ENCODE measurements around the gene MTCH1.
A peak's percentile ranks its signal among the peaks of the same experiment; 100 is the strongest.

Gene MTCH1, protein sequence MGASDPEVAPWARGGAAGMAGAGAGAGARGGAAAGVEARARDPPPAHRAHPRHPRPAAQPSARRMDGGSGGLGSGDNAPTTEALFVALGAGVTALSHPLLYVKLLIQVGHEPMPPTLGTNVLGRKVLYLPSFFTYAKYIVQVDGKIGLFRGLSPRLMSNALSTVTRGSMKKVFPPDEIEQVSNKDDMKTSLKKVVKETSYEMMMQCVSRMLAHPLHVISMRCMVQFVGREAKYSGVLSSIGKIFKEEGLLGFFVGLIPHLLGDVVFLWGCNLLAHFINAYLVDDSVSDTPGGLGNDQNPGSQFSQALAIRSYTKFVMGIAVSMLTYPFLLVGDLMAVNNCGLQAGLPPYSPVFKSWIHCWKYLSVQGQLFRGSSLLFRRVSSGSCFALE

GRCh38 chr6:36985808-36986703 is at the start of gene MTCH1:
TSS of gene MTCH1 (minus strand) at chr6:36986196. CDS start at chr6:36986173, 23 bp downstream.
- peak; percentile 84 for DNase-seq (ENCODE audit: low spot score)

DNA sequence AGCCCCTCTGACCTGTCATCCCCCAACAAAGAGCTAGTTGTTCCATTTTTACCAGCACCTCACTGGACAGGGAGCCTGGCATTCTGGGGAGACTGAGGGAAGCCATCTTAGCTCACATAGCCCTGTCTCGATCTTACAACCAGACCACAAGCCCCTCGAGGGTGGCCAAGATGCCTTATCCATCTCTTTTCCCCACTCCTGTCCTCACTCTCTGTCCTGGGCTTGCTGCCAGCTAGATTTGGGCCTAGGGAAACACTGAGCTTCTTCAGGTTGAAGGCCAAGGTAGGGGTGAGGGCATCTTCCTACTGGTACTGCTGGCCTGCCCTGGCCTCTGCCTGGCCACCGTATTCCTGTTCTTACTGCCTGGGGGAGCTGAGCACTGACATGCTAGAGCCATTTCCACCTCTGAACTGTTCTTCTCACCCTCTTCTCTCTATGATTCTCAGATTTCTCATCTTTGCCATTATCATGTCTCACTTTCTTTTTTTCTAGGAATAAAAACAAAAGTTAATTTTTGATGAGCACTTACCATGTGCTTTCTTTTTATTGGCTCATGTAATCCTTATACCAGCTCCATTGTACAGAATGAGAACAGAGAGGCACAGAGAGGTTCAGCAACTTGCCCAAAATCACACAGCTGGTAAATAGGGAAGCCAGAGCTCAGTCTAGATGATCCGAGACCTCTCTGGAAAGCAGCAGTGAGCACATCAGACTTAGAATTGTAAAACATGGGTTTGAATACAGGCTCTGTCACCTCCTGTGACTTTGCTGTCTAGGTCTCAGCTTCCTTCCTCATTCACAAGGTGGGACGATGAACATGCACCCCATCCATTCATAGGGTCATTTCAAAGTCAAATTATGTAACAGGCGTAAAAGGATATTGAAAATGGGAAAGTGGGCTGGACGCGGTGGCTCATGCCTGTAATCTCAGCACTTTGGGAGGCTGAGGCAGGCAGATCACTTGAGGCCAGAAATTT is 48.1 kb upstream of the MTCH1 start:
- no peak for DNase-seq (ENCODE audit: low spot score)

- DNase-seq (ENCODE audit: low spot score): peak; percentile 52
Observed at GRCh38 chr6:37033255-37033654, 47.3 kb upstream of the MTCH1 start.

DNA sequence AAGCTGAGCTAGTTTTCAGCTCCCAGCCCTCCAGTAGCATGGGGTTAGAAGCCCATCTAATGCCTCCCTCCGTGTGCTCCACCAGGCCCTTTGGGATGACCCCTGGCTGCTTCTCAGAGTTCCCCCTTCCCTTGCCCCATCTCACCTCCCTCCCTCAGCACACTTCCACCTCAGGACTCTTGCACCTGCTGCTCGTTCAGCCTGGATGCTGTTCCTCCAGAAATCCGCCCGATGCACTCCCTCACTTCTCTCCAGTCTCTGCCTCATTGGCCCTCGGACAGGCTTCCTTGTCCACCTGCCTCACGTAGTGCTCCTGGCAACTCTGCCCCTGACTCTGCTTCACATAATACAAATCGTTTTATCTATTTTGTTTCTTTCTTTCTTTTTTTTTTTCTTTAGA is 46.2 kb upstream of the MTCH1 start:
- no peak for DNase-seq (ENCODE audit: low spot score)

DNA sequence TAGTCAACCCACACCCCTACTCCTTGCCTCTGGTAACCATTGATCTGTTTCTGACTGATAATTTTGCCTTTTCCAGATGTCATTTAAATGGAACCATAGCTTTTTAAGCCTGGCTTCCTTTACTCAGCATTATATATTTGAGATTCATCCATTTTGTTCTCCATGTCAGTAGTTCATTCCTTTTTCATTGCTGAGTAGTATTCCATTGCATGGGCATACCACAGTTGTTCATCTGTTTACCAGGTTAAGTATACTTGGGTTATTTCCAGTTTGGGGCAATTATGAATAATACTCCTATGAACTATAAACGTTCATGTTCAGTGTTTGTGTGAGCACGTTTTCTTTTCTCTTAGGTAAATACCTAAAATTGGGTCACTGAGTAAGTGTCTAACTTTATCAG is 44.6 kb upstream of the MTCH1 start:
- DNase-seq (ENCODE audit: low spot score): no peak

- DNase-seq (ENCODE audit: low spot score): peak; percentile 57
Observed at GRCh38 chr6:37029249-37029971, 43.4 kb upstream of the MTCH1 start.

DNA sequence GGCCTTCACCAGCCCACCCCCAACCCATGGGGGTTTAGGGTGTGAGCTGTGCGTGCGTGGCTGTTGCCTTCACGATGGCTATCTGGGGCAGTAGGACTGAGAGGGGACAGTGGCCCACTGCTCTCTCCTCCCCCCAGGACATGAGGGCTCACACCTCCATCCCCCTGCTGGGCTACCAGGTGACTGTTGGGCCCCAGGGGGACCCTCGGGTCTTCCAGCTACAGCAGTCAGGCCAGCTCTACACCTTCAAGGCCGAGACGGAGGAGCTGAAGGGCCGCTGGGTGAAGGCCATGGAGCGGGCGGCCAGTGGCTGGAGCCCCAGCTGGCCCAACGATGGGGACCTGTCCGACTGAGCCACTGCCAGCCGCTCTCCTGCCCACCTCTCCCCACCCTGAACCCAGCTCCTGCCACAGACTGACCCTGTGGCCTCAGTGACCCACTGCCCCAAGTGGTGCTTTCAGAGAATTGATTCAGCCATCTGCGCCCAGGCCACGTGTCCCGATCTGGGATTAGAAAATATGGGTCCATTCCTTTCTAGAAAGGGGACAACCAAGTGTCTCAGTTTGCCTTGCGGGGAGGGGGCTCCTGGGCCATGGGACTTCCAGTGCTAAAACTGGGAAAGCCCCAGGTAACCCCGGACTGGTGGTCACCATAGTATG is 41.9 kb upstream of the MTCH1 start:
- no peak for DNase-seq (ENCODE audit: low spot score)

- DNase-seq (ENCODE audit: low spot score): no peak
Observed at GRCh38 chr6:37027036-37027720, 41.2 kb upstream of the MTCH1 start.

- no peak for DNase-seq (ENCODE audit: low spot score)
Observed at GRCh38 chr6:37025621-37026466, 39.8 kb upstream of the MTCH1 start.

DNA sequence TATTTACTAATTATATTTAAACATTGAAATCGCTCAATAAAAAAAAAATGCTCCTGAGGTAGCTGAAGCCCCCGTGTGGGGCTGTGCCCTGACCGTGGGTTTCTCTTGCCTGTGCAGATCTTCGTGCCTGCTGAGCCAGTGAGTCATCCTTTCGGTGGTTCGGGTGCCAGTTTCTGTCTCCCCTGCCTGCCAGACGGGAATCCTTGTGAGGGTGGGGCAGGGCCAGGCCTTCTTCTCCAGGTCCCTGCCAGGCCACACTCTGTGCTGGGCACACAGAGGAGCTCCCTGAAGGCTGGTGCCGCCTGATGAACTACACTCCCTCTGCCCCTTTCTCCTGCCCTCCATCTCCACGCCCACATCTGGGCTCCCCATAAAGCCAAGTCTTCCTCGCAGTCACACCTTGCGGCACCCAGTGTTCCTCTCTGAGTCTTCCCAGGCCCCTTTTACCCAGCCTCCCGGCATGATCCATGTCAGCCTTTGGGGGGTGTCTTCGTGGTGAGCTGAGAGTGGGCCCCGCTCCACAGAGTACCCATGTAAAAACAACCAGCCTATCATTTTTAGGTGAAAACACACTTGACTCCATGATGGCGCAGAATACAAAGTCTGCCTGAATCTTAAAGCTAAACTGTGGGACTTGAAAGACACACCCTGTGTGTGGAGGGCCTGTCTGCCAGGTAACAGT is 38.8 kb upstream of the MTCH1 start:
- DNase-seq (ENCODE audit: low spot score): peak; percentile 52

DNA sequence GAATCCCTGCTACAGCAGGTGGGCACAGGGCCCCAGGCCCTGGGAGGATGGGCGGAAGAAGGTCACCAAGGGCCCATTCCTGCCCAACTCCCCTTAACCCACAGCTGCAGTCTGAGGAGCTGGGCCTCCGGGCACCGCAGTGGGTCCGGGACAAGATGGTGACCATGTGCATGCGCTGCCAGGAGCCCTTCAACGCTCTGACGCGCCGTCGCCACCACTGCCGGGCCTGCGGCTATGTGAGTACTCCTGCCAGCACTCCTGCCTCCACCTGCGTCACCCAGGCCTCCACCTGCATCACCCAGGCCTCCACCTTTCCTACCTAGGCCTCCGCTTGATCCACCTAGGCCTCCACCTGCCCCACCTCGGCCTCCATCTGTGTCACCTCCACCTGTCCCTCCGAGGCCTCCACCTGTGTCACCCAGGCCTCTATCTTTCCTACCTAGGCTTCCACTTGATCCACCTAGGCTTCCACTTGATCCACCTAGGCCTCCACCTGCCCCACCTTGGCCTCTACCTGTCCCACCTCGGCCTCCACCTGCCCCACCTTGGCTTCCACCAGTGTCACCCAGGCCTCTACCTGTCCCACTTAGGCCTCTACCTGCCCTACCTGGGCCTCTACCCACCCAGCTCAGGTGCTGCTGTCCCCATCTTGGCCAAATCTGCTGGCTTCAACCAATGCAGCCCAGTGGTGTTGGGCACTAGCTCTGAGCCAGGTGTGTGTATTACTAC is 36.3 kb upstream of the MTCH1 start:
- no peak for DNase-seq (ENCODE audit: low spot score)

- DNase-seq (ENCODE audit: low spot score): peak; percentile 85
Observed at GRCh38 chr6:37021356-37022129, 35.5 kb upstream of the MTCH1 start.

DNA sequence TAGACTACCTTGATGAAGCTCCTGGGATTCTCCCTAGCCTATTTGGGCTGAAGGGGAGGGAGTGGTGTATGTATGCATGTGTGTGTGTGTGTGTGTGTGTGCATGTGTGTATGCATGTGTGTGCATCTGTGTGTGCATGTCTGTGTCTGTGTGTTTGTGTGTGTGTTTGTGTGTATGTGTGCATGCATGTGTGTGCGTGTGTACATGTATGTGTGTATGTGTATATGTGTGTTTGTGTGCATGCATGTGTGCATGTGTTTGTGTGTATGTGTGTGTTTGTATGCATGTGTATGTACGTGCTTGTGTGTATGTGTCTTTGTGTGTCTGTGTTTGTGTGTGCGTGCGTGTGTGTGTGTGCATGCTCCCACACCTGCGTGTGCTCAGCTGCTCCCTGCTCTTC is 34.8 kb upstream of the MTCH1 start:
- DNase-seq (ENCODE audit: low spot score): no peak

GRCh38 chr6:37020381-37020780 is 34.4 kb upstream of the MTCH1 start:
- no peak for DNase-seq (ENCODE audit: low spot score)

DNA sequence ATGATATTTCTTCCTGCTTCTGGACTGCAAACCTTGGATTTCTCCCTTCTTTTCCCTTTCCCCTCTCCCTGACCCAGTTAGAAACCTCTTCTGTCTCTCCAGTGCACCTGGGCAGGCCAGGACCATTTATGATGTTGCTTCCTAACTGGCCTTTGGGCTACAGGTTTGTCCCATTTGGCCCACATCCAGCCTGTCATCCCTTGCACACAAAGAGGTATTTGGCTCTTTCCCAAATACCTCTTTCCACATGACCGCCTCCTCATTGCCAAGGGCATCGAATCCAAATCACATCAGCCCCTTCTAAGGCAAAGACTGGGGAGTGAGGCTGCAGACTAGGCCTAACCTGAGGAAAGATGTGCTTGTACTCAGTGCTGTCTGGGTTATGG is 33.1 kb upstream of the MTCH1 start:
- DNase-seq (ENCODE audit: low spot score): no peak

DNA sequence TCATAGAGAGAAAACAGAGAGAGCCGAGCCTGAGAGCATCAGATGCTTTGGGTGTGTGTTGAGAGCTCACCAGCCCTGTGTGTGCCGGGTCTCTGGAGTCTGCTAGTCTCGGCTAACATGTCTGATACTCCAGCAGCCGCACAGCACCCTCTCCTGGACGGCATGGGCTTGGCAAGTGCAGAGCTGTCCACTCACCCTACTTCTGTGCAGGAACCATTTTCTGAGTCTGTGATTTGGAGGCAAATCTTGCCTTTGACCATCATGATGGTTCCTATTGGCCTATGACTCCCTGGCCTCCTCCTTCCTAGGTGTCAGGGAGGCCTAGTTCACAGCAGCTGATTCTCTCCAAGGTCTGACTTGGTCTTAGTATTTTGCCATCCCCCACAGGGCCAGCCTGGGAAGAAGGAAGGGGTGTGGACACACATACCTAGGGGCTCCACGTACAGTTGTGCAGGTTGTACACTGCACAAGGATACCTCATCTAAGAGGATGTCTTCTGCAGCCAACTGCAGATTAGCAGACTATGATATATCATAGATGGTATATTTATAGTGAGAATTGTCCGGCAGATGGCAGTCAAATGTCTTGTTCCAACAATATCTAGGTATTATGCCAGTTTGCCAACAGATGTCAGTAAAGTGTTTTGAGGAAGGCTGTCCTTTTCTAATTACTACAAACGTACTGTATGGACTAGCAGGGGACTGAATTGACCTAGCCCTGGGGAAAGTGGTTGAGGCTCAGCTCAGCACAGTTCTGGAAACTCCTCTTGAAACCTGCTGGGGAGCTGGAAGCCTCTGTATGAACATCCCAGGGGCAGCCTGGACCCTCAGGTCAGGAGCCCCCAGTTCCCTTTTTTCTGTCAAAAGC is 32.4 kb upstream of the MTCH1 start:
- peak; percentile 92 for DNase-seq (ENCODE audit: low spot score)
